HG02840 (cell line): ENCODE data around the gene RHOT2.

Experiments used
- ATAC-seq: cut with Tn5 transposase; IDR thresholded peaks from one replicate; pipeline ENCODE4 v1.9.1; 2021; ENCODE audit warnings: mild to moderate bottlenecking, moderate library complexity, moderate number of reproducible peaks; ENCODE audit not compliant: unreplicated experiment, low FRiP score

The RHOT2 gene

DNA sequence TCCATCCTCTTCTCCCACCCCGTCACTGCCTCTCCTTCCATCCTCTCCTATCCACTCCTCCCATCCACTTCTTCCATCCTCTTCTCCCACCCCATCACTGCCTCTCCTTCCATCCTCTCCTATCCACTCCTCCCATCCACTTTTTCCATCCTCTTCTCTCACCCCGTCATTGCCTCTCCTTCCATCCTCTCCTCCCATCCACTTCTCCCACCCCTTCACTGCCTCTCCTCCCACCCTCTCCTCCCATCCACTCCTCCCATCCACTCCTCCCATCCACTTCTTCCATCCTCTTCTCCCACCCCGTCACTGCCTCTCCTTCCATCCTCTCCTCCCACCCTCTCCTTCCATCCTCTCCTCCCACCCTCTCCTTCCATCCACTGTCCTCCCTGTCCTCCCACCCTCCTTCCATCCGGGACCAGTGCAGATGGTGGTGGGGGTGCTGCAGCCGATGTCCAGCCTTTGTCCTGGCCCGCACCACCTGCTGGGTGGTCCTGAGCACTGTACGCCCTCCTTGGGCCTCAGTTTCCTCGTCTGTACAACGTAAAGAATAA, 36.0 kb upstream of the RHOT2 start:
- ATAC-seq: no peak

DNA sequence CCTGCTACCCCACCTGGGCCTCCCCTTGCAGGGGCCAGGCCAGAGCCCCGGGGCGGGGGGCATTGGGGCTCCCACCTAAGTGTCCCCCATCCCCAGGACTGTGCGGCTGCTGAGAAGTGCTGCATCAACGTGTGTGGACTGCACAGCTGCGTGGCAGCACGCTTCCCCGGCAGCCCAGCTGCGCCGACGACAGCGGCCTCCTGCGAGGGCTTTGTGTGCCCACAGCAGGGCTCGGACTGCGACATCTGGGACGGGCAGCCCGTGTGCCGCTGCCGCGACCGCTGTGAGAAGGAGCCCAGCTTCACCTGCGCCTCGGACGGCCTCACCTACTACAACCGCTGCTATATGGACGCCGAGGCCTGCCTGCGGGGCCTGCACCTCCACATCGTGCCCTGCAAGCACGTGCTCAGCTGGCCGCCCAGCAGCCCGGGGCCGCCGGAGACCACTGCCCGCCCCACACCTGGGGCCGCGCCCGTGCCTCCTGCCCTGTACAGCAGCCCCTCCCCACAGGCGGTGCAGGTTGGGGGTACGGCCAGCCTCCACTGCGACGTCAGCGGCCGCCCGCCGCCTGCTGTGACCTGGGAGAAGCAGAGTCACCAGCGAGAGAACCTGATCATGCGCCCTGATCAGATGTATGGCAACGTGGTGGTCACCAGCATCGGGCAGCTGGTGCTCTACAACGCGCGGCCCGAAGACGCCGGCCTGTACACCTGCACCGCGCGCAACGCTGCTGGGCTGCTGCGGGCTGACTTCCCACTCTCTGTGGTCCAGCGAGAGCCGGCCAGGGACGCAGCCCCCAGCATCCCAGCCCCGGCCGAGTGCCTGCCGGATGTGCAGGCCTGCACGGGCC, 35.2 kb upstream of the RHOT2 start:
- no peak for ATAC-seq

DNA sequence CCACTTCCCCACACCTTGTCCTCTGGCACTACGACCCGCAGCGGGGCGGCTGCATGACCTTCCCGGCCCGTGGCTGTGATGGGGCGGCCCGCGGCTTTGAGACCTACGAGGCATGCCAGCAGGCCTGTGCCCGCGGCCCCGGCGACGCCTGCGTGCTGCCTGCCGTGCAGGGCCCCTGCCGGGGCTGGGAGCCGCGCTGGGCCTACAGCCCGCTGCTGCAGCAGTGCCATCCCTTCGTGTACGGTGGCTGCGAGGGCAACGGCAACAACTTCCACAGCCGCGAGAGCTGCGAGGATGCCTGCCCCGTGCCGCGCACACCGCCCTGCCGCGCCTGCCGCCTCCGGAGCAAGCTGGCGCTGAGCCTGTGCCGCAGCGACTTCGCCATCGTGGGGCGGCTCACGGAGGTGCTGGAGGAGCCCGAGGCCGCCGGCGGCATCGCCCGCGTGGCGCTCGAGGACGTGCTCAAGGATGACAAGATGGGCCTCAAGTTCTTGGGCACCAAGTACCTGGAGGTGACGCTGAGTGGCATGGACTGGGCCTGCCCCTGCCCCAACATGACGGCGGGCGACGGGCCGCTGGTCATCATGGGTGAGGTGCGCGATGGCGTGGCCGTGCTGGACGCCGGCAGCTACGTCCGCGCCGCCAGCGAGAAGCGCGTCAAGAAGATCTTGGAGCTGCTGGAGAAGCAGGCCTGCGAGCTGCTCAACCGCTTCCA, 34.4 kb upstream of the RHOT2 start:
- ATAC-seq: no peak

DNA sequence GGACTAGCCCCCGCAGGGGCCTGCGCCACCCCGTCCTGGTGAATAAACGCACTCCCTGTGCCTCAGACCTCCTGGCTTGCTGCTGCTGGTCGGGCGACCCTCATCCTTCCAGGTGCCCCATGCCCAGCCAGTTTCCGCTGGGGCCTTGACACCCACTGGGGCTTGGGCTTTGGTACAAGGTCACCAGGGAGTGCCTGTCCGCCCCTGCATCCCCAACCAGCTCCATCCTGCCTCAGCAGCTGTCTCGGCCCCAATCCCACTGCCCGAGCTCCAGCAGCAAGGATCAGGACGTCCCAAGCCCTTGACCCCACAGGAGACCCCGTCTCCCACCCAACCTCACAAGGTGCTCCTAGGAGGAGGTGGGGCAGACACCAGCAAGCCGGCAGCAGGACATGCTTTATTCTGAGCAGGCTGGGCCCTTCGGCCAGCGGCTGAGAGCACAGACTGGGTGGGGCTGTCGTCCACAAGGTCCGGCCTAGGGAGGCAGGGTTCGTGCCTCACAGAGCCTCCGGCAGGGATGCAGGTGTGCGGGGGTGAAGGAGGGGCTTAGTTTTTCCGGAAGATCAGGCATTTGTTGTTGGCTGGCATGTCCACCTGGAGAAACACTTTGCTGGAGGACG, 33.8 kb upstream of the RHOT2 start:
- no peak for ATAC-seq

DNA sequence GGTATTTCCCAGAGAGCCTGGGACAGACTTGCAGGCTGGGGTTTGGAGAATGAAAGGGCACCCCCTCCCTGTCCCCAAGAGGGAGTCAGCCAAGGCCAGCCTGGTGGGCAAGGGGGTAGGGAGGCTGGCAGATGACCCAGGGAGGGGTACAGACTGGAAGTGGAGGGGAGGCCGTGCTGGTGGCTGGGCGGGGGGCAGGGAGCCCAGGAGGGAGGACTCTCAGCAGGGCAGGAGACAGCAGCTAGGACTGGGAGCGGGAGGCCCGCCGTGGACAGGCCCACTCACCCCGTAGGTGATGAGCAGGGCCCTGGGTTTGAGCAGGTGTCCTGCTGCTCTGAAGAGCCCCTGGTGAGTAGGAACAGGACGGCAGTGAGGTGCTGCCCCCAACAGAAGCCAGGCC, 32.9 kb upstream of the RHOT2 start:
- no peak for ATAC-seq

DNA sequence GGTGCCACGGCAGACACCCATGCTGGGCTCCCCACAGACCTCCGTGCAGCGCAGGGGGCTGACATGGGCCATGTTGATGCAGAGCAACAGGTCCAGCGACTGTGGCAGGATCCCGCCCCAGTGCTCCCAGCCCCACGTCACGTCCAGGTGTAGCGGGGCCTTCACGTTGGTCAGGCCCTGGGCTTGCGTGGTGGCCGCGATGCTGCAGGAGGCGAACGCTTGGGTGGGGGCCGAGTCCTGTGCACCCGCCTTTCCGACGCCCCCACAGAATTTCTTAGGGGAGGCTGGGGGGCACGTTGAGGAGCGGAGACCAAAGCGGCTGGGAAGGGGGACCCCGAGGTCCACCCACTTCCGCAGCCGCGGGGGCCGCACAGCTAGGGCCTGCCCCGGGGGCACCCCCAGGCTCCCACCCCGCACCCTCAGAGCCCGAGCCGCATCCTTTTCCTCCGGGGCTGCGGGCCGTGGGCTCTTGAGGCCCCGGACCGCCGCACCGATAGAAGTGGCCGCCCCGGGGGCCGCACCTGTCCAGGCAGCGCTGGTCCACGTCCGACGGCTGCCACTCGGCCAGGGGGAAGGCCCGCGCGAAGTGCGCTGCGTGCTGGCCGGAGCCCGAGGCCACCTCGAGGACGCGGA, 32.2 kb upstream of the RHOT2 start:
- ATAC-seq: peak; percentile 6

DNA sequence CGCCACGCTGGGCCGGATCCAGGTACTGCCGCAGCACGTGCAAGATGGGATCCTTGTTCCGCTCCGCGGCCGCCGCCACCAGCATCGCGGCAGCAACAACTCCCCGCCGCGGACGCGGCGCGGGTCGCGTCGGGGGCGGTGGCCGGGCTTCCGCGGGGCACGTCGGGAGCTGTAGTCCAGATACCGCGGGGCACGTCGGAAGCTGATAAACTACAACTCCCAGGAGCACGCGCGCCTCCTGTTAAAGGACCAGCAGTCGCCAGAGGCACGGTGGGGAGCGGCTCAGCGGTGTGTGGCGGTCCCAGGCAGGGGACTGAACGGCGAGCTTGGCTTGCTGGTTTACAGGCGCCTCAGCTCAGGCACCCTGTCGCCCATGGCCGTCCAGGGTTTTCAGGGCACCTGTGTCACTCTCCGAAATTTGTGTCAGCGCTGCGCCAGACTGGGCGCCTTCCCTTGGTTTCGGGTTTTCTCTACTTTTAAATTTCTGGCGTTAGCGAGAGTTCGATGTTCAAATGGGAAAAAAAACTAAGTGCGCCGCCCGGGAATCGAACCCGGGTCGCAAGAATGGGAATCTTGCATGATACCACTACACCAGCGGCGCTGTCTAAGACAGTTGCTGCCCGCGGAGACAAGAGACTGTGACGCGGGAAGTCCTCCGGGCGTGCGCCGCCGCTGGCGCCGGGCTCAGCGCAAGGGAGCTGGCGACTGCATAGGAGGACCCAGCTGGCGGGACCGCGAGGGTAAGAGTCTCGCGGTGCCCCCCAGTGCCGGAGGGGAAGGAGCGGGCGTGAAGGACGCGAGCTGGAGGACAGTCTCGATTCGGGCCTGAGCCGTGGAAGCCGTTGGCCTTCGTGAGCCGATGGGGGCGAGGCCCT, 31.5 kb upstream of the RHOT2 start, which contains the start of gene METTL26:
Gene METTL26, minus strand, starts transcription at position 100 of the 875 bp plus-strand sequence. Its CDS starts 15 bp downstream, at position 85.
- ATAC-seq: peak; percentile 53

DNA sequence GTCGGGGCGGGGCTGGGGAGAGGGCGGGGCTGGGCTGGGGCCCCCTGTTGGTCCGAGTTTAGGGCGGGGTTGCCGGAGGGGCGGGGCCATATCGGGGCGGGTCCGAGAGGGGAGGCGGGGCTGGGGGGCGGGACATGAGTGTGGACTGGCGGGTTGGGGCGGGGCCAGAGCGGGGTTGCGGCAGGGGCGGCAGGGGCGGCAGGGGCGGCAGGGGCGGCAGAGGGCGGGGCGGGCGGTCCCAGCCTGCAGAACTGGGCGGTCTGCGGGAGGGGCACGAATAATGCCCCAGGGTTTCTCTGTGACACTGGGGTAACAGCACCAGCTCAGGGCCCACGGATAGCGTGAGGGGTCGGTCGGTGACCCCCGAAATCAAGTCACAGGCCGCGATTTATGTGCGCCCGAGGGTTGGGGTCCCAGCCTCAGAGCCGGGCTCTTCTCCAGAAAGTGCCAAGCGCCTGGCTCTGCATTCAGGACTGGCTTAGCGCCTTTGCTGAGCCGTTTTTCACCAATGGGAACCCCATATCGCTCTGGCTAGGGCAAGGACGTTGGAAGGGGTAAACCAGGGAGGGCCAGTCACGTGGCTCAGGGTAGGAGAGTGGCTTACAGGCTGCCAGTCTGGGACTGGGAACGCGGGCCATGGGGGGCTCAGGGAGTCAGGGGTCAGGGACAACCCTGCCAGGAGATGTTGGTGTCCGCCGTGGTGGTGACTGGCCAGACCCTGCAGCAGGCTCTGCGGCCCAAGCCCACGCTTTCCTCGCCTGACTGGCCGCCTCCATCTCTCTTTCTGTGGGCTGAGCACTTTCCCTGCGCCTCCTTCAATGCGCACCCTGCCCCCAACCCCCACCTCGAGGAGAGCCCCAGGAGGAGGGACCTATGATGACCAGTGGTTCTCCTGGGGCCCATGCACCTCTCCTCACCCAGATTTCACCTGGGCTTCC, 30.6 kb upstream of the RHOT2 start:
- no peak for ATAC-seq

DNA sequence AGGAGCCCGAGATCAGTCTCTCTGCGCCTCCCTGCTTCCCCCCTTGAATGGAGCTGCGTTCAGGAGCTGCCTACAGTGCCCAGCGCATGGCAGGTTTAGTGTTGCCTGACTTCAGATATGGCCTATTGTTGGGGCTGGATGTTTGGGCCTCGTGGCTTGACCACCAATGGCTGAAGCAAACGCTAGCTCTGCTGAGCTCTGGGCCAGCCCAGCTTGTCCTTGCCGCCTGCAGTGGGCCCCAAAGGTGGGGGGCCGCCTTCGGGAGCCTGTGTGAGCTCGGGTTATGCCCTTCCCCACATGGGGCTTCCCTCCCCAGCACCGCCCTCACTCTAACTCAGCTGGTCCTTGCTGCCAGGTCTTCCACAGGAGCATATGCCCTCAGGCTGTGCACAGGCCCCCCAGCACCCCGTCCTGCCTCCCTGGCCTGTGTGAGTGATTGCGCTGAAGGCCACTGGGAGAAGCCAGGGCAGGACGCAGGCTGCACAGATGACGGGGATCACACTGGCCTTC, 29.8 kb upstream of the RHOT2 start:
- ATAC-seq: no peak

DNA sequence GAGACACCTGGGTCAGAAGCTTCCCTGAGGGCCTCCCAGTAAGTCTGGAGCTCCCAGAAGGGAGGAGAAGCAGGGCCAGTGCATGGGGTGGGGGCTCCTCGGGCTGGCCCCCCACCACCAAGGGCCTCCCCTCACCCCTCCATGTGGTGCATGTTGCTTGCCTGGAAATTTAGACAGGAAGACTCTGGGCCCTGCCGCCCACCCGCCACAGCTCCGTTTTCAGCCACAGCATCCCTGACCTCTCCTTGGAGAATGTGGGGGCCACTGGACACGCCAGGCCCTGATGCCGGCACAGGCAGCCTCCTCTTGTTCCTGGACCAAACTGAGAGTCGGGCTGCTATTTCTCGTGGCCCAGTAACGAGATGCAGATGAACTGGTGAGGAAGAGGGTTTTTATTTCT, 29.1 kb upstream of the RHOT2 start:
- no peak for ATAC-seq

DNA sequence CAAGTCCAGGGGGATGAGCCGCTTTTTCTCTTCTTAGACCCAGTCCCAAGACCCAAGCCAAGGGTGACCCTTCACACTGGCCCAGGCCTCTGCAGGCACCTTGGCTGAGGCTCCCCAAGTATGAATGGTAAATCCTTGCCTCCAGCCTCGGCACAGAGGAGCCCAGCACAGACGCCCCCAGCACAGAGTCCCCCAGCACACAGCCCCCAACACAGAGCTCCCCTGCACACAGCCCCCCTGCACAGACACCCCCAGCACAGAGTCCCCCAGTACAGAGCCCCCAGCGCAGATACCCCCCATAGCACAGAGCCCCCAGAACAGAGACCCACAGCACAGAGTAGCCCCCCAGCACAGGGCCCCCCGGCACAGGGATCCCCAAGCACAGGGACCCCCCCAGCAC, 27.3 kb upstream of the RHOT2 start:
- ATAC-seq: no peak

DNA sequence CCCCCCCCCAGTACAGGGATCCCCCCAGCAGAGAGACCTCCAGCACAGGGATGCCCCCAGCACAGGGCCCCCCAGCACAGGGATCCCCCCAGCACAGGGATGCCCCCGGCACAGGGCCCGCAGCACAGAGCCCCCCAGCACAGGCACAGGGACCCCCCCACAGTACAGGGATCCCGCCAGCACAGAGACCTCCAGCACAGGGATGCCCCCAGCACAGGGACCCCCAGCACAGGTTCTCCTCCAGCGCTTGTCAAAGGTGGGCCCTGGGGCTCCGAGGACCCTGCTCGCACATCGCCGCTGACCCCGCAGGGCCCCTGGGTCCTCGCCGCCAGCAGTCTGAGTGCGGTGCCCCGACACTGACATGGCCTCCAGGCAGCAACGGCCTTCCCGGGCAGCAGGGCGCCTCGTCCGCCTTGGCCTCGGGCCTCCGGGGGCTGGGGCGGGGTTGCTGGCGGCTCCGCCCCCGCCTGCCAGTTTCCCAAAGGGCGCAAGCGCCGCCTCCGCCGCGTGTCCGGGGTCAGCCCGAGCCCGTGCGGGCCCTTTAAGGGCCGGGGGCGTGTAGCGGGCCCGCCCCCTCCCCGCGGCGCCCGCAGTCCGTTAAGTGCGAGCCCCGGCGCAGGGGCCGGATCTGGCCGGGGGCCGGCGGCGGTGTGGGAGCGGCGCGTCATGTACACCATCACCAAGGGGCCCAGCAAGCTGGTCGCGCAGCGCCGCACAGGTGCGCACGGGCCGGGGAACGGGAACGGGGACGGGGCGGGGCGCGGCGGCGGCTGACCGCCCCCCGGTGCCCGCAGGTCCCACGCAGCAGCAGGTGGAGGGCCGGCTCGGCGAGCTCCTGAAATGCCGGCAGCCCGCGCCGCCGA, 26.4 kb upstream of the RHOT2 start, which contains the start of gene MCRIP2:
Gene MCRIP2, plus strand, starts transcription at position 503 of the 863 bp plus-strand sequence. Its CDS starts 164 bp downstream, at position 667.
- peak; percentile 46 for ATAC-seq

DNA sequence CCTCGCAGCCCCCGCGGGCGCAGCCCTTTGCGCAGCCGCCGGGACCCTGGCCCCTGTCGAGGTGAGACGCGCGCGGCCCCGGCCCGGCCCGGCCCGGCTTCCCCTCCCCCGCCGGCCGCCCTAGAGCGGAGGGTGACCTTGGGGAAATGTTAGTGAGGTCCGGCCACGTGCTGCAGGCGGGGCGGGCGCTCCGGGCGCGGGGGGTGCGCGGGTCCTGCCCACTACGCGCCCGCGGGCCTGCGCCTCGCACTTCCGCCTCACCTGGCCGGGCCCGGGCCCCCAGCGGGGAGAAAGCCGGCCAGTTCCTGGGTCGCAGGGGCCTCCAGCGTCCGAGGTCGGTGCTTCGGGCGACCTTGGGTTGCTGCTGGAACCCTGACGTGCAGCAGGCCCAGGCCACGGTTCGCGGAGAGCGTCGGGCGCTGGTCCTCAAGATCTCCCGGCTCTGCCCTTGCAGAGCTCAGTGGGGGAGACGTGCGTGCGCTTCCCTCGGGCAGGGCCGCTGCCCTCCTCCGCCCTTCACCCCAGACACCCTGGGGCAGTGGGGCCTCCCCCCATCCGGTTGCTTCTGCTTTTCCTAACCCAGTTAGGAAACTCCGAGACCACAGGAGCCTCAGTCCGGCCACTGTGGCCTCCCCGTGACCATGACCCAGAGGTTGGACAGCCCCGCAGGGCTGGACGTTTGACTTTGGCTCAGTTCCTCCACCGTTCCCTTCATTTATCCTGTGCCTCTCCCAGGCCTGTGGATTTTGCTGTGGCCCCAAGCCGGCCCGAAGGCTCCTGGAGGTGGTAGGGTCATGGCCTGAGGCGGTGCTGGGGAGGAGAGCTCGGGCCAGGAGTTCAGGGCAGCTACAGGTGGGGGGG, 25.5 kb upstream of the RHOT2 start:
- ATAC-seq: peak; percentile 43

DNA sequence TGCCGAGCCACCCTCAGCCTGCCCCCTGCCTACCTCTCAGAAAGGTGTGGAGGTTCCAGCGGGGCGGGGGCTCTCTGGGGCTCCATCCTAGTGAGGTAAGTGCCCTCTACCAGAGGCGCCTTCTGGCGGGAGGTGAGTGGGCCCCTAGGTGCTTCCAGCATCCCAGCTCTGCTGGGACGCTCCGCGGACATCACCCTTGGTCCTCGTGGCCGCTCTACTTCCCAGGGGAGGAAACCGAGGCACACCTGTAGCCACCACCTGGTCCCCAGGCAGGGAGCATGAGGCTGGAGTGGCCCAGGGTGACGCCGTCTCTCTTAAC, 24.9 kb upstream of the RHOT2 start:
- ATAC-seq: no peak

DNA sequence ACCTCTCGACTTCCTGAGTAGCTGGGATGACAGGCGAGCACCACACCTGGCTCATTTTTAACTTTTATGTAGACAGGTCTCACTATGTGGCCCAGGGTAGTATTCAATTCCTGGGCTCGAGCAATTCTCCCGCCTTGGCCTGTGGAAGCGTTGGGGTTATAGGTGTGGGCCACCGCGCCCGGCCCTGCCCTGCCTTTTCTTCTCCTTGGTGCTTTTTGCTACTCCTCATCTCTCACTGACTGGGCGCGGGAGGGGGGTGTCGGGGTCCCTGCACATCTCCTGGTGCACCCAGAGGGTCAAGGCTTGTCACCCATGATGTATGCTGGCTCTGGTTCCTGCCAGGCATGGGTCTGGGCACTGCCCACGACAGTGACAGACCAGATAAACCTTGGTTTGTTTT, 23.4 kb upstream of the RHOT2 start:
- ATAC-seq: no peak

DNA sequence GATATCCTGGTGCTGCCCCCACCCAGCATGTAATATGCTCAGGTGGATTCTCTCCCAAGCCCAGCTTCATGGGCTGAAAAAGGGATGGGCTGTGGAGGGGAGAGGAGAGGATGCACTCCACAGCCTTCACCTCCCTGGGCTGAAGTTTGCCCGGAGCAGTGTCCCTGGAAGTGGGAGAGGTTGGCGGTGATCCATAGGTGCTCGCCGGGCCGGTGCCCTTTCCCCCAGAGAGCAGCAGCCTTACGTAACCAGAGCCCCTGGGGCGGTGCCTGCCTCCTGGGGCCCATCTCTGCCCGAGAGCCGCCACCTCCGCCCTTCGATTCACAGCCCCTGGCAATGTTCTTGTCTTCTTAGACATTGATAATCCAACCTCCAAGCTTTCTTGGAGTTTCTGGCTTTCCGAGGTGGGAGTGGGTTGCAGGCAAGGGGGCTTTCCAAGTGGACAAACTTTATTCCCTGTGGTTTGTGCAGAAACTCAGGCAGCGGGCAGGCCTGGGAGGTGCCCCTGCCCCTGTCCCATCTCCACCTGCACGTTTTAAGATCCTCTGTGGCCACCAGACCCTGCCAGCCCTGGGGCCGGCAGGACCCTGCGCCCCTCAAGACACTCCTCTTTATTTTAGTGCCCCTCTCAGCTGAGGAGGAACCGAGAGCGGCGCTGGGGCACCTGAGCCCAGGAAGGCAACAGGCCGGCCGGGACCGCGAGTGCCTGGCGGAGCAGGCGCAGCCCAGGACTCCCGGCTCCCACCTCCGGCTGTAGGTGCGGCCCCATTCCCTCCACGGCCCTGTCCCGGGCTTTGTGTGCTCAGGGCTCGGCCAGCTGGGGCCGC, 21.9 kb upstream of the RHOT2 start:
- ATAC-seq: no peak
